HEK293 (cell line): ENCODE results near the gene HOXB1.

Experiments used
- ATF2 ChIP-seq: fragments of 450-650 bp; formaldehyde crosslinking; IDR thresholded peaks from 2 replicates; pipeline ENCODE4 v1.5.1; 2016; ENCODE audit warnings: missing biosample characterization, missing genetic modification characterization, low read depth
- CTCF ChIP-seq: fragments of 450-650 bp; formaldehyde crosslinking; IDR thresholded peaks from 2 replicates; pipeline ENCODE4 v1.5.1; 2016; ENCODE audit warnings: missing biosample characterization, missing genetic modification characterization
- HIC1 ChIP-seq: fragments of 450-650 bp; formaldehyde crosslinking; IDR thresholded peaks from 2 replicates; pipeline ENCODE4 v1.5.1; 2016; ENCODE audit warnings: missing biosample characterization, missing genetic modification characterization
- KLF10 ChIP-seq: fragments of 450-650 bp; IDR thresholded peaks from 2 replicates; pipeline ENCODE4 v1.5.1; 2018; ENCODE audit warnings: missing biosample characterization, mild to moderate bottlenecking, missing genetic modification characterization
- SP2 ChIP-seq: fragments of 450-650 bp; formaldehyde crosslinking; IDR thresholded peaks from 2 replicates; pipeline ENCODE4 v1.5.1; 2016; ENCODE audit warnings: missing biosample characterization, missing genetic modification characterization
- ZNF114 ChIP-seq: fragments of 450-650 bp; formaldehyde crosslinking; IDR thresholded peaks from 2 replicates; pipeline ENCODE4 v1.5.0; 2017; ENCODE audit warnings: missing biosample characterization, missing genetic modification characterization
- ZNF146 ChIP-seq: fragments of 450-650 bp; formaldehyde crosslinking; IDR thresholded peaks from 2 replicates; pipeline ENCODE4 v1.5.1; 2016; ENCODE audit warnings: missing biosample characterization, missing genetic modification characterization
- ZNF274 ChIP-seq, 2 experiments: fragments of 200-500 bp in 1 of 2; fragments of 450-650 bp in 1 of 2; sonication (Bioruptor generic) in 1 of 2; formaldehyde crosslinking in 1 of 2; IDR thresholded peaks; 2 replicates each; pipeline versions ENCODE4 v1.5.1 to v1.6.1; 2014 to 2016; ENCODE audit warnings: borderline replicate concordance in 1 of 2, inconsistent platforms in 1 of 2, low read length in 1 of 2, missing biosample characterization in 1 of 2, missing genetic modification characterization in 1 of 2
- ZNF292 ChIP-seq: fragments of 450-650 bp; formaldehyde crosslinking; IDR thresholded peaks from 2 replicates; pipeline ENCODE4 v1.5.1; 2016; ENCODE audit warnings: low read depth, missing biosample characterization, missing genetic modification characterization, borderline replicate concordance
- ZNF501 ChIP-seq: fragments of 450-650 bp; formaldehyde crosslinking; IDR thresholded peaks from 2 replicates; pipeline ENCODE4 v1.5.1; 2016; ENCODE audit warnings: missing biosample characterization, missing genetic modification characterization
- TF ChIP-seq, protein P1 (sequence below): fragments of 450-650 bp; formaldehyde crosslinking; IDR thresholded peaks from 2 replicates; pipeline ENCODE4 v1.5.1; 2016; ENCODE audit warnings: missing biosample characterization, missing genetic modification characterization

- no peak for TF ChIP-seq ZNF146 (tag by site-specific recombination)
- TF ChIP-seq HIC1, result no peak
- TF ChIP-seq ZNF274 (IDR thresholded peaks at IDR 0.05; ENCODE audit: low read length), result no peak
- TF ChIP-seq ZNF274 (tag by site-specific recombination; IDR thresholded peaks at IDR 0.05; ENCODE audit: borderline replicate concordance), result no peak
- TF ChIP-seq ZNF501 (tag by site-specific recombination), result no peak
- no peak for TF ChIP-seq CTCF
- no peak for TF ChIP-seq KLF10 (tag by site-specific recombination)
- TF ChIP-seq, protein P1, sequence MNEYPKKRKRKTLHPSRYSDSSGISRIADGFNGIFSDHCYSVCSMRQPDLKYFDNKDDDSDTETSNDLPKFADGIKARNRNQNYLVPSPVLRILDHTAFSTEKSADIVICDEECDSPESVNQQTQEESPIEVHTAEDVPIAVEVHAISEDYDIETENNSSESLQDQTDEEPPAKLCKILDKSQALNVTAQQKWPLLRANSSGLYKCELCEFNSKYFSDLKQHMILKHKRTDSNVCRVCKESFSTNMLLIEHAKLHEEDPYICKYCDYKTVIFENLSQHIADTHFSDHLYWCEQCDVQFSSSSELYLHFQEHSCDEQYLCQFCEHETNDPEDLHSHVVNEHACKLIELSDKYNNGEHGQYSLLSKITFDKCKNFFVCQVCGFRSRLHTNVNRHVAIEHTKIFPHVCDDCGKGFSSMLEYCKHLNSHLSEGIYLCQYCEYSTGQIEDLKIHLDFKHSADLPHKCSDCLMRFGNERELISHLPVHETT (tag by site-specific recombination), result no peak
- TF ChIP-seq ZNF114 (tag by site-specific recombination), result no peak
- no peak for TF ChIP-seq SP2 (tag by site-specific recombination)
- no peak for TF ChIP-seq ZNF292 (tag by site-specific recombination)
- TF ChIP-seq ATF2 (tag by site-specific recombination), result no peak
These were observed at the start of gene HOXB1 for GRCh38 chr17:48530887-48531272.
